PC-3 (cell line): ENCODE data around the gene FRMD6. TPM values are rescaled to one million over a fixed set of nuclear protein-coding genes. Genes with fewer than 3 reads are reported as not detected.

Experiments
- ATAC-seq: fragments of 200-7000 bp; cut with Tn5 transposase; 2 replicates; pipeline ENCODE4 v1.9.1; 2020; ENCODE audit warnings: mild to moderate bottlenecking, moderate library complexity
- BruUV-seq: library from RNA; stranded (reverse); fragments of 400-500 nt; replicated peaks from 2 replicates; lab custom pipeline; 2021; lab: Mats Ljungman, UMichigan
- CTCF ChIA-PET: fragments of 300-600 bp; sonication (Branson Sonifier 250); formaldehyde crosslinking; loops from one replicate; lab custom pipeline; 2022; ENCODE audit warnings: antibody characterized with exemption; lab: Charles Lee
- POLR2A ChIA-PET: fragments of 300-600 bp; sonication (Branson Sonifier 250); formaldehyde crosslinking; loops from one replicate; lab custom pipeline; 2022; ENCODE audit warnings: antibody characterized with exemption; ENCODE audit not compliant: unreplicated experiment; lab: Charles Lee
- DNase-seq: peaks from one replicate; pipeline ENCODE4 v3.0.0-alpha.2; 2015
- H2AFZ ChIP-seq: fragments of 300-600 bp; sonication (generic); 2 replicates; pipeline ENCODE4 v1.6.0; 2016; ENCODE audit warnings: antibody characterized with exemption, low read length
- H3F3A ChIP-seq: fragments of 300-600 bp; sonication (generic); one replicate; pipeline ENCODE4 v1.6.0; 2017; ENCODE audit warnings: antibody characterized with exemption, low read length, control low read depth, mild to moderate bottlenecking; ENCODE audit not compliant: unreplicated experiment
- H3K27ac ChIP-seq: fragments of 300-600 bp; sonication (generic); 2 replicates; pipeline ENCODE4 v1.5.1; 2016; ENCODE audit warnings: mild to moderate bottlenecking, low read length
- H3K27me3 ChIP-seq: fragments of 300-600 bp; sonication (generic); 2 replicates; pipeline ENCODE4 v1.6.1; 2016; ENCODE audit warnings: low read length, mixed read lengths
- H3K36me3 ChIP-seq: fragments of 300-600 bp; sonication (generic); 2 replicates; pipeline ENCODE4 v1.6.1; 2016; ENCODE audit warnings: low read depth, mixed run types, low read length, mixed read lengths
- H3K4me1 ChIP-seq: fragments of 300-600 bp; sonication (generic); 2 replicates; pipeline ENCODE4 v1.5.1; 2016; ENCODE audit warnings: low read length; ENCODE audit not compliant: insufficient read depth
- H3K4me2 ChIP-seq: fragments of 300-600 bp; sonication (generic); 2 replicates; pipeline ENCODE4 v1.6.0; 2016; ENCODE audit warnings: low read length
- H3K4me3 ChIP-seq: fragments of 300-600 bp; sonication (generic); 2 replicates; pipeline ENCODE4 v1.5.1; 2016; ENCODE audit warnings: mild to moderate bottlenecking, low read length, mixed read lengths
- H3K79me2 ChIP-seq: fragments of 300-600 bp; sonication (generic); 2 replicates; pipeline ENCODE4 v1.6.1; 2017; ENCODE audit warnings: low read length, mixed read lengths
- H3K9ac ChIP-seq: fragments of 300-600 bp; sonication (generic); 2 replicates; pipeline ENCODE4 v1.6.0; 2016; ENCODE audit warnings: mild to moderate bottlenecking, low read length
- H3K9me2 ChIP-seq: fragments of 300-600 bp; sonication (generic); replicated peaks from 2 replicates; pipeline ENCODE4 v1.6.1; 2016; ENCODE audit warnings: mixed run types, low read length, mixed read lengths
- H3K9me3 ChIP-seq: fragments of 300-600 bp; sonication (generic); 2 replicates; pipeline ENCODE4 v1.6.1; 2016; ENCODE audit warnings: low read length, mixed read lengths
- H4K20me1 ChIP-seq: fragments of 300-600 bp; sonication (generic); 2 replicates; pipeline ENCODE4 v1.6.1; 2016; ENCODE audit warnings: low read length, mixed read lengths
- EZH2 ChIP-seq: fragments of 300-600 bp; sonication (generic); IDR thresholded peaks from one replicate; pipeline ENCODE4 v1.6.1; 2017; ENCODE audit warnings: antibody characterized with exemption, mild to moderate bottlenecking, low read length; ENCODE audit not compliant: unreplicated experiment
- EZH2phosphoT487 ChIP-seq: fragments of 300-600 bp; sonication (generic); IDR thresholded peaks from 2 replicates; pipeline ENCODE4 v1.6.1; 2018; ENCODE audit warnings: mild to moderate bottlenecking, antibody characterized with exemption, low read length, borderline replicate concordance
- intact Hi-C: fragments of 100-400 bp; cut with micrococcal nuclease; formaldehyde crosslinking; loops from 2 replicates; pipeline ENCODE4 v1.9.0; 2023
- total RNA-seq: library from RNA; depleted of rRNA; stranded (reverse); fragments of >200 nt; gene quantifications from 2 replicates; pipeline ENCODE4 v1.2.3, GENCODE V29; 2014
- TF ChIP-seq, protein P1 (sequence below): fragments of 300-600 bp; sonication (generic); conservative IDR thresholded peaks from 2 replicates; pipeline ENCODE4 v1.5.1; 2017; ENCODE audit warnings: antibody characterized with exemption, low read depth, mild to moderate bottlenecking, low read length

The FRMD6 gene
- total RNA-seq, 1 experiment from 2014 or later: 103 TPM

DNA sequence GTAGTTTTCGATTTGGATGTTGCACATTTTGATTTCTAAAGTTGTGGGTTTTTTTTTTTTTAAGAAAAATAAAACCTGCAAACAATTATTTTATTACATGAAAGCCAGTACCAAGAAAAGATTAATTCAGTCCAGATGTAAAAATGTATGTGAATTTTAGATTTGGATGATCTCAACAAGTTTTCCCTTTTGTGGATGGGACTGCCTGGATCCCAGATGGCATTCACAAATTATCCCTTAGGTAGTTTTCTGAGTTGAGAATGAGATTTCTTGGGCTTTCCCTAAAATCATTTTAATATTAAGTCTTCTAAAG lies 2.8 kb downstream of the FRMD6 start:
- H3K27ac ChIP-seq: no peak overlapping the region
- H3K27me3 ChIP-seq: no peaks in the 10 kb centered on the region
- peak overlapping the region; percentile 86 for H3K4me3 ChIP-seq
- H3K36me3 ChIP-seq: peaks cover 22% of the 10 kb centered on the region
- TF ChIP-seq, protein P1, sequence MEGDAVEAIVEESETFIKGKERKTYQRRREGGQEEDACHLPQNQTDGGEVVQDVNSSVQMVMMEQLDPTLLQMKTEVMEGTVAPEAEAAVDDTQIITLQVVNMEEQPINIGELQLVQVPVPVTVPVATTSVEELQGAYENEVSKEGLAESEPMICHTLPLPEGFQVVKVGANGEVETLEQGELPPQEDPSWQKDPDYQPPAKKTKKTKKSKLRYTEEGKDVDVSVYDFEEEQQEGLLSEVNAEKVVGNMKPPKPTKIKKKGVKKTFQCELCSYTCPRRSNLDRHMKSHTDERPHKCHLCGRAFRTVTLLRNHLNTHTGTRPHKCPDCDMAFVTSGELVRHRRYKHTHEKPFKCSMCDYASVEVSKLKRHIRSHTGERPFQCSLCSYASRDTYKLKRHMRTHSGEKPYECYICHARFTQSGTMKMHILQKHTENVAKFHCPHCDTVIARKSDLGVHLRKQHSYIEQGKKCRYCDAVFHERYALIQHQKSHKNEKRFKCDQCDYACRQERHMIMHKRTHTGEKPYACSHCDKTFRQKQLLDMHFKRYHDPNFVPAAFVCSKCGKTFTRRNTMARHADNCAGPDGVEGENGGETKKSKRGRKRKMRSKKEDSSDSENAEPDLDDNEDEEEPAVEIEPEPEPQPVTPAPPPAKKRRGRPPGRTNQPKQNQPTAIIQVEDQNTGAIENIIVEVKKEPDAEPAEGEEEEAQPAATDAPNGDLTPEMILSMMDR: no peak
- no peak for TF ChIP-seq EZH2
- TF ChIP-seq EZH2phosphoT487: no peak
- ChIA-PET CTCF (interaction anchor here (0.7 kb wide), 1 partner anchor 115 kb away, joined by 11 read pairs; no protein-coding TSS in a partner anchor), POLR2A (no interaction called here)
- no peak for ATAC-seq
- peak overlapping the region; percentile 89 for H3K9ac ChIP-seq
- no TSS peak for BruUV-seq
- no peaks in the 10 kb centered on the region for H3K9me2 ChIP-seq
- H3K4me2 ChIP-seq: peak overlapping the region; percentile 84
- peaks cover 57% of the 10 kb centered on the region for H4K20me1 ChIP-seq
- DNase-seq: no peak
- intact Hi-C loops: loop anchor here (10.0 kb wide), 2 partner anchors 320 to 710 kb away; partner anchors contain the start of gene PYGL
- H2AFZ ChIP-seq: no peak overlapping the region
- peaks cover 48% of the 10 kb centered on the region for H3K4me1 ChIP-seq
- H3K79me2 ChIP-seq: peaks cover 96% of the 10 kb centered on the region
- H3K9me3 ChIP-seq: no peaks in the 10 kb centered on the region
- H3F3A ChIP-seq: no peaks in the 10 kb centered on the region

DNA sequence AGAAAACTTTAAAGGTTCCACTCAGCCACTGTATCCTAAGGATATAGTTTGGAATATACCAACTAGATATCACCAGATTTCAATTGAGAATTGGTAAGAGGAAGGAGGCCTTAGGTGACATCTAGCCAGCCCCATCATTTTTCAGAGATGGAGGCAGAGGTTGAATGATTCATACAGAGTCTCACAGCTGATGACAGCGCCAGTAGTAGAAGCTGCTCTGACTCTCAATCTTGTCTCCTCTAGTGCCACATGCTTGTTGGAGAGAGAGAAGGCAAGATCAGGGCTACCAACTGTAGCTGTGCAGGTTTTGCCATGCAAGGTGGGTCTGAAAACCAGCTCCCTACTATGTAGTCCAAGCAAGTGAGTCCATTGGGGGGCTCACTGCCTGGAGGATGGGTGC lies 6.1 kb downstream of the FRMD6 start:
- Histone ChIP-seq H3K36me3 (peaks cover 50% of the 10 kb centered on the region), H3K4me1 (peaks cover 41% of the 10 kb centered on the region), H3K27me3 (no peaks in the 10 kb centered on the region), H3K9me3 (no peaks in the 10 kb centered on the region), H3K4me3 (no peak overlapping the region), H3F3A (no peaks in the 10 kb centered on the region), H3K9me2 (no peaks in the 10 kb centered on the region), H3K27ac (no peak overlapping the region), H3K4me2 (0 out of 2 replicates have a peak overlapping the region, but pooled peaks have one; percentile 1), H3K9ac (no peak overlapping the region), H4K20me1 (peaks cover 69% of the 10 kb centered on the region), H2AFZ (no peak overlapping the region), H3K79me2 (peaks cover 100% of the 10 kb centered on the region)
- no peak for TF ChIP-seq EZH2phosphoT487
- TF ChIP-seq, protein P1: no peak
- no peak for TF ChIP-seq EZH2
- ATAC-seq: no peak
- CTCF ChIA-PET: no interaction called here
- BruUV-seq: no TSS peak
- intact Hi-C loops: loop anchor here (10.0 kb wide), 2 partner anchors 317 to 713 kb away; partner anchors contain the start of gene PYGL
- POLR2A ChIA-PET: interaction anchor here (0.6 kb wide), 2 partner anchors 142 to 372 kb away, joined by 3 to 5 read pairs; no protein-coding TSS in a partner anchor
- no peak for DNase-seq

DNA sequence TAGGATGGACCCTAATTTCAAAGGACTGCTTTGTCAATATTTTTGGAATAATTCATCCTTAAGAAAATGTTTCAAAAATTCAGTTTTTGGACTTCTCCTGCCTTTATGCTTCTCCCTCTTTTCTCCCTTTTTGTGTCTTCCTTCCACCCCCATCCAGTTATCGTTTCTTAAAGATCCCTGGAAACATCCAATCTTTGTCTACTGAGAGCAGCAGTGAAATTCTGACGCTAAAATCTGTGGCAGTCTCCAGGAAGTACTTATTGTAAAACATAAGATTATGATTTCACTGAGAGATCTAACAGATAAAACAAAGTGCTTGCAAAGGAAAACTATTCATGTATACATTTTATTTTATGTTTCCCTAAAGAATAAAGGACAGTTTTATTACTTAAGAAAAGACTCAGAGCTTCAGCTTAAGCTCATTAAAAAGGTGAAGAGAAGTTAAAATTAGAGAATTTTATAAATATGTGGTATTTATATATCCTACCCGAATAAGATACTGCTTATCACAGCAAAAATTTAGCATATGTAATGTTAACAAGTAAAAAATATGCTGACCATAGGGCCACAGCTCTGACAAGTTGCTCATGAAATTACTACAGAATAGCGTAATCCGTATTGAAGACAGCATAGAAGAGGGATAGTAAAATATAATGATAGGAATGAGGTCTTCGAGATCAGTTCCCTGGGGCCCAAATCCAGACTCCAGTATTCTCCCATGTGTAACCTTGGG lies 6.9 kb downstream of the FRMD6 start:
- intact Hi-C loops: loop anchor here (10.0 kb wide), 2 partner anchors 316 to 714 kb away; partner anchors contain the start of gene PYGL
- H3K4me2 ChIP-seq: no peak overlapping the region
- TF ChIP-seq, protein P1: no peak
- TF ChIP-seq EZH2phosphoT487 (no peak), EZH2 (no peak)

More for the DNA sequence above, 6.9 kb downstream of the FRMD6 start:
- Histone ChIP-seq H3K9me3 (no peaks in the 10 kb centered on the region), H3K9me2 (no peaks in the 10 kb centered on the region), H2AFZ (no peak overlapping the region), H3F3A (no peaks in the 10 kb centered on the region), H3K79me2 (peaks cover 100% of the 10 kb centered on the region), H3K27me3 (no peaks in the 10 kb centered on the region), H3K9ac (no peak overlapping the region), H4K20me1 (peaks cover 61% of the 10 kb centered on the region), H3K4me3 (no peak overlapping the region), H3K27ac (no peak overlapping the region), H3K4me1 (peaks cover 40% of the 10 kb centered on the region), H3K36me3 (peaks cover 52% of the 10 kb centered on the region)
- no peak for ATAC-seq
- no peak for DNase-seq
- ChIA-PET CTCF (no interaction called here), POLR2A (interaction anchor here (0.7 kb wide), 1 partner anchor 1224 kb away, joined by 7 read pairs; no protein-coding TSS in a partner anchor)
- BruUV-seq: no TSS peak
